Activated CD8-positive, alpha-beta T cell treated with anti-CD3 and anti-CD28 coated beads for 36 hours (primary cell): Measurements from ENCODE around the gene RGS5. TPM values are rescaled to one million over a fixed set of nuclear protein-coding genes. Genes with fewer than 3 reads are reported as not detected.

Source experiments
- ATAC-seq: fragments of 200-7000 bp; cut with Tn5 transposase; one replicate; pipeline ENCODE4 v1.10.0; 2021; ENCODE audit warnings: mild to moderate bottlenecking, moderate library complexity
- CTCF ChIA-PET: fragments of 350-600 bp; sonication (Branson Sonifier 250); formaldehyde crosslinking; loops from one replicate; lab custom pipeline; 2021; ENCODE audit warnings: antibody characterized with exemption; lab: Charles Lee
- POLR2A ChIA-PET: fragments of 350-600 bp; sonication (Branson Sonifier 250); formaldehyde crosslinking; loops from one replicate; lab custom pipeline; 2021; ENCODE audit warnings: antibody characterized with exemption; lab: Charles Lee
- DNase-seq: peaks from one replicate; pipeline ENCODE4 v3.0.0-alpha.2; 2020
- H3K27ac Mint-ChIP-seq: one replicate; pipeline ENCODE4 v1.8.0; 2021; ENCODE audit warnings: mild to moderate bottlenecking, mixed read lengths
- H3K27me3 Mint-ChIP-seq: one replicate; pipeline ENCODE4 v1.8.0; 2021; ENCODE audit warnings: mixed read lengths
- H3K36me3 Mint-ChIP-seq: one replicate; pipeline ENCODE4 v1.8.0; 2021; ENCODE audit warnings: low read depth, mixed read lengths
- H3K4me1 Mint-ChIP-seq: one replicate; pipeline ENCODE4 v1.8.0; 2021; ENCODE audit warnings: low read depth, mixed read lengths
- H3K4me3 Mint-ChIP-seq: one replicate; pipeline ENCODE4 v1.8.0; 2021; ENCODE audit warnings: mild to moderate bottlenecking, moderate library complexity, mixed read lengths
- H3K9me3 Mint-ChIP-seq: one replicate; pipeline ENCODE4 v1.8.0; 2021; ENCODE audit warnings: mixed read lengths
- intact Hi-C: fragments of 100-400 bp; cut with micrococcal nuclease; formaldehyde crosslinking; loops from one replicate; pipeline ENCODE4 v1.10.0; 2022
- total RNA-seq, 2 experiments: library from RNA; stranded (reverse); gene quantifications; one replicate each; pipeline ENCODE4 v1.2.3, GENCODE V29; 2021
- TF ChIP-seq, protein P1 (sequence below): fragments of 200-600 bp; IDR thresholded peaks from one replicate; pipeline ENCODE4 v1.8.0; 2022; ENCODE audit warnings: antibody characterized with exemption, mild to moderate bottlenecking

The RGS5 gene
- total RNA-seq, 2 experiments from 2014 or later, result 3.6 to 6.0 TPM

DNA sequence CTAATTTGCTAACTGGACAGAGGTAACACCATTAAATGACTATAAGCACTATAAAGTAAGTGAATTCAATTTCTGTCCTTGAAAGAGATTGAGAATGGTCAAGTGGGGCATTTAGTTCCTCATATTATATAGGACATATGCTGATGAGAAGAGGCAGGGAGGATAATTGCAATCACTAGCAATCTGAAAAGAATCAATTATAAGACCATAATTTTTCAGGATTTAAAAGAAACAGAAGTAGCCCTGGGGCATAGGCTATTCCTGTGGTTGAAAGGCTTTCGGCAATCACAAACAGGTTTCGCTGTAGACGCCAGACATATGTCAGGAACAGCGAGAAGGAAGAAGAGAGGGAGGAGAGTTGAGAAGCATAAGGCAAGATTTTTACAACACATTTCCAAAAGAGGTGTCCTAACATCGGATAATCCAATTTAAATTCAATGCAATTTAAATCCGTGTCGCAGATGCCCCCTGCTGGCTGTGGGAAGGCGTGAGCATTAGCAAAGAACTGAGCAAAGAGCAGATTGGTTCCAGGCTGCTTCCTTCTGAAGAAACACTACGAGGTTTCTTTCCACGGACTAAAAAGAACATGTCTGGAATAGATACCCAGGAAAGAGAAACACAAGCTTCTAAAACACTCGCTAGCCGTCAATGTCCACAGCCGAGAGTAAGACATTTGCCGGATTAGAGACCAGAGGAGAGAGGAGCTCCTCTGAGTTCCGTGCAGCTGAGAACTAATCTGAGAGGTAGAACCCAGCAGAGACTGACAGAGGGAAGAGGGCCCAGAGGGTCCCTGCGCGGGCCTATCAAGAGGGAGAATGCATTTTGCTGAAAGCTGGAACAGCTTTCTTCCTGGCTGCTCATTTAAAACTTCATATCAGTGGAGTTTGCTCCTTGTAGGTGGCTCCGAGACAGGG lies 27.9 kb downstream of the RGS5 start:
- H3K27ac Mint-ChIP-seq, result no peak overlapping the region
- H3K4me1 Mint-ChIP-seq, result no peaks in the 10 kb centered on the region
- CTCF ChIA-PET, result interaction anchor here (0.7 to 3.0 kb wide), 16 partner anchors 8 to 327 kb away, joined by 3 to 22 read pairs (median 4); partner anchors contain the start of genes CCDC190, RGS4 and RGS5
- TF ChIP-seq, protein P1, sequence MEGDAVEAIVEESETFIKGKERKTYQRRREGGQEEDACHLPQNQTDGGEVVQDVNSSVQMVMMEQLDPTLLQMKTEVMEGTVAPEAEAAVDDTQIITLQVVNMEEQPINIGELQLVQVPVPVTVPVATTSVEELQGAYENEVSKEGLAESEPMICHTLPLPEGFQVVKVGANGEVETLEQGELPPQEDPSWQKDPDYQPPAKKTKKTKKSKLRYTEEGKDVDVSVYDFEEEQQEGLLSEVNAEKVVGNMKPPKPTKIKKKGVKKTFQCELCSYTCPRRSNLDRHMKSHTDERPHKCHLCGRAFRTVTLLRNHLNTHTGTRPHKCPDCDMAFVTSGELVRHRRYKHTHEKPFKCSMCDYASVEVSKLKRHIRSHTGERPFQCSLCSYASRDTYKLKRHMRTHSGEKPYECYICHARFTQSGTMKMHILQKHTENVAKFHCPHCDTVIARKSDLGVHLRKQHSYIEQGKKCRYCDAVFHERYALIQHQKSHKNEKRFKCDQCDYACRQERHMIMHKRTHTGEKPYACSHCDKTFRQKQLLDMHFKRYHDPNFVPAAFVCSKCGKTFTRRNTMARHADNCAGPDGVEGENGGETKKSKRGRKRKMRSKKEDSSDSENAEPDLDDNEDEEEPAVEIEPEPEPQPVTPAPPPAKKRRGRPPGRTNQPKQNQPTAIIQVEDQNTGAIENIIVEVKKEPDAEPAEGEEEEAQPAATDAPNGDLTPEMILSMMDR, result peak; percentile 79
- ATAC-seq (no peak), DNase-seq (peak; percentile 67)
- H3K27me3 Mint-ChIP-seq, result peaks cover 3% of the 10 kb centered on the region
- no peaks in the 10 kb centered on the region for H3K9me3 Mint-ChIP-seq
- H3K36me3 Mint-ChIP-seq, result no peaks in the 10 kb centered on the region
- no peak overlapping the region for H3K4me3 Mint-ChIP-seq
- POLR2A ChIA-PET, result no interaction called here
- intact Hi-C loops, result loop anchor here (2.0 to 10.0 kb wide), 3 partner anchors 102 to 326 kb away; no protein-coding TSS in a partner anchor

DNA sequence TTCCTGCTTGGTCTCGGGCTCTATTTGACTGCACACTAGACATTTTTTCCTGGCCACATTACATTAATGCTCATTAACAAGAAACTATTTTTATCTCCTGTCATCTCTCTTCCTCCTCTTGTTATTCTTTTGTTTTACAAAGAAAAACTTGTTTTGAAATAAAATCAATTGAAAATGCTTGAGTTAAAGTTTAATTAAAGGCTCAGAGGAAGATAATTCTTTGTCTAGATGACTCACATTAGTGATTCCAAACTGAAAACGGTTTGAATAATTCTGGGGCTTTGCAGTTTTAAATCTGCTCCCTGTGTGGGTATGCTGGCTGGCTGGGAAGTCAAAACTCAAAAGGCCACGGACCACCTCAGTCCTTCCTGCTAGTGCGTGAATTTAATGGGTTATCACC lies 29.6 kb downstream of the RGS5 start:
- TF ChIP-seq, protein P1, result no peak
- Mint-ChIP-seq H3K27me3 (peaks cover 3% of the 10 kb centered on the region), H3K4me1 (no peaks in the 10 kb centered on the region), H3K36me3 (no peaks in the 10 kb centered on the region), H3K9me3 (no peaks in the 10 kb centered on the region), H3K4me3 (no peak overlapping the region), H3K27ac (no peak overlapping the region)
- ATAC-seq (no peak), DNase-seq (no peak)
- ChIA-PET POLR2A (no interaction called here), CTCF (interaction anchor here (1.2 kb wide), 1 partner anchor 325 kb away, joined by 5 read pairs; no protein-coding TSS in a partner anchor)
- intact Hi-C loops, result loop anchor here (5.0 to 10.0 kb wide), 2 partner anchors 101 to 142 kb away; no protein-coding TSS in a partner anchor

DNA sequence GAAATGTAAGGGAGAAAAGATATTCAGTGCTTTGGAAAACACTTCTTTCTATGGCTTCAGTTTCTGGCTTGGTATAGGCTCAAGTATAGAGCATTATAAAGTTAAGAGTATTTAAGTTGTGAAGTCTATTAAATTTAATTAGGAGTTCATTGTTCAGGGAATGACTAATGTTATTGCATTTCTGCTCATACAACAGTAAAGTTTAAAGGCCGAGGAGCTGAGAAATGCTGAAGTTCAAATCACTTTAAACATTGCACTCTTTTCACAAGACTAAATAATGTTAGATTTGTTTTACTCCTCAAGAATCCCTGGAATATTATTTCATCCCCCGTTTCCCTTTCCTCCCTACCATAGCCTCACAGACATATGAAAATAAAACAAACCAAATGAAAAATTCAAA lies 30.1 kb downstream of the RGS5 start:
- TF ChIP-seq, protein P1, result no peak
- ATAC-seq, result no peak
- ChIA-PET POLR2A (no interaction called here), CTCF (interaction anchor here (1.2 kb wide), 1 partner anchor 324 kb away, joined by 5 read pairs; no protein-coding TSS in a partner anchor)
- Mint-ChIP-seq H3K9me3 (no peaks in the 10 kb centered on the region), H3K4me3 (no peak overlapping the region), H3K27me3 (peaks cover 3% of the 10 kb centered on the region), H3K4me1 (no peaks in the 10 kb centered on the region), H3K36me3 (no peaks in the 10 kb centered on the region), H3K27ac (no peak overlapping the region)
- intact Hi-C loops, result loop anchor here (5.0 to 10.0 kb wide), 2 partner anchors 100 to 142 kb away; no protein-coding TSS in a partner anchor
- DNase-seq, result no peak

DNA sequence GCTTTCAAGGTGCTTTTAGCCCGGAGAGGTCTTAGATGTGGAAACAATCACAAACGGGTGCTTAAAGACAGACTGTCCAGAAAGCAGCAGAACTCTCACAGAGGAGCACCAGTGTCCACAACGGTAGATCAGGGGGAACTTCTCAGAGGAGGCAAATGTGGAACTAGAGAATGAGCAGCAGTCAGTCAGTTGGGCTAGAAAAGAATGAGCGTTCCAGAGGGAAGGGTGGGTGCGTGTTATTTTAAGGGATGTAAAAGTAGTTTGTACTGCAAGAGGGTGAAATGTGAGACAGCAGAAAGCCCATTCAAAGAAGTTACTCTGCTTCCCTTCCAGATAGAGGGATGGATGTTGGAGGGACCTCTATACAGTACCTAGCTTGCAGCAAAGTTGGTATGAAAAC lies 30.9 kb downstream of the RGS5 start:
- intact Hi-C loops, result loop anchor here (5.0 to 10.0 kb wide), 2 partner anchors 100 to 143 kb away; no protein-coding TSS in a partner anchor
- DNase-seq (no peak), ATAC-seq (no peak)
- Mint-ChIP-seq H3K27ac (no peak overlapping the region), H3K36me3 (no peaks in the 10 kb centered on the region), H3K9me3 (no peaks in the 10 kb centered on the region), H3K27me3 (peaks cover 3% of the 10 kb centered on the region), H3K4me1 (no peaks in the 10 kb centered on the region), H3K4me3 (no peak overlapping the region)
- ChIA-PET CTCF (no interaction called here), POLR2A (no interaction called here)
- TF ChIP-seq, protein P1, result no peak
